Spleen (tissue), 11 donors: Measurements from ENCODE around the gene POLE. TPM values are rescaled to one million over a fixed set of nuclear protein-coding genes. Genes with fewer than 3 reads are reported as not detected.

ENCODE experiments used
- DNase-seq: peaks from one replicate; pipeline ENCODE4 v3.0.0-alpha.2; 2020
- H3K27ac ChIP-seq, 8 donors: fragments of 200-600 bp; sonication (generic) in 7 of 8; 1 replicate in 4 of 8; 2 replicates in 4 of 8; pipeline versions ENCODE4 v1.5.0 to v1.8.0; 2016 to 2021; ENCODE audit warnings: inconsistent platforms in 4 of 8, mild to moderate bottlenecking in 4 of 8, moderate library complexity in 1 of 8
- H3K27me3 ChIP-seq, 7 donors: fragments of 200-600 bp; sonication (generic) in 6 of 7; replicated peaks in 1 of 7; 1 replicate in 4 of 7; 2 replicates in 3 of 7; pipeline versions ENCODE4 v1.5.0 to v1.8.0; 2016 to 2021; ENCODE audit warnings: inconsistent platforms in 3 of 7, mild to moderate bottlenecking in 1 of 7
- H3K36me3 ChIP-seq, 6 donors: fragments of 200-600 bp; sonication (generic) in 5 of 6; 1 replicate in 4 of 6; 2 replicates in 2 of 6; pipeline versions ENCODE4 v1.5.0 to v1.8.0; 2016 to 2021; ENCODE audit warnings: inconsistent platforms in 2 of 6
- H3K4me1 ChIP-seq, 6 donors: fragments of 200-600 bp; sonication (generic) in 5 of 6; 1 replicate in 3 of 6; 2 replicates in 3 of 6; pipeline versions ENCODE4 v1.5.0 to v1.8.0; 2016 to 2021; ENCODE audit warnings: inconsistent platforms in 3 of 6
- H3K4me3 ChIP-seq, 8 donors: fragments of 200-600 bp; sonication (generic) in 7 of 8; 1 replicate in 4 of 8; 2 replicates in 4 of 8; pipeline versions ENCODE4 v1.5.0 to v1.8.0; 2016 to 2021; ENCODE audit warnings: inconsistent platforms in 4 of 8, mild to moderate bottlenecking in 4 of 8, moderate library complexity in 2 of 8
- H3K9me3 ChIP-seq, 8 donors: fragments of 200-600 bp; sonication (generic) in 7 of 8; 1 replicate in 4 of 8; 2 replicates in 4 of 8; pipeline versions ENCODE4 v1.5.0 to v1.8.0; 2016 to 2021; ENCODE audit warnings: inconsistent platforms in 4 of 8
- POLR2A ChIP-seq, 3 donors: fragments of 450-650 bp; IDR thresholded peaks; one replicate each; pipeline ENCODE4 v1.5.1; 2017; ENCODE audit warnings: antibody characterized with exemption in 3 of 3, mild to moderate bottlenecking in 1 of 3
- POLR2AphosphoS5 ChIP-seq, 3 donors: sonication (generic); formaldehyde crosslinking; IDR thresholded peaks; one replicate each; pipeline ENCODE4 v1.5.1; 2017; ENCODE audit warnings: antibody characterized with exemption in 3 of 3
- WGBS, 5 donors: extraction: QIAGEN DNeasy Blood & Tissue Kit in 3 of 5; methylation state at CpG; one replicate each; pipeline versions ENCODE4 v1.1.5 to v1.1.7; 2013 to 2018; 5-methylcytosine and 5-hydroxymethylcytosine counted together
- intact Hi-C: fragments of 100-400 bp; cut with DNase I; formaldehyde crosslinking; loops from one replicate; pipeline ENCODE4 v1.15.0; 2023; ENCODE audit warnings: low total_unique reads
- polyA plus RNA-seq, 3 donors: library from polyadenylated mRNA; stranded (reverse); fragments of 200-250 nt; gene quantifications; one replicate each; pipeline ENCODE4 v1.2.1, GENCODE V29; 2013
- total RNA-seq, 7 donors: library from RNA; depleted of rRNA in 3 of 7; stranded (reverse); fragments of >200 nt in 3 of 7; fragmentation: NEBNext Ultra II Directional in 4 of 7; extraction: Animal tissue kit (Norgen Biotek cat#: 25700) in 4 of 7; gene quantifications; one replicate each; pipeline versions ENCODE4 v1.1.0 to v1.2.1, GENCODE V29; 2016 to 2021
- TF ChIP-seq, protein P1 (sequence below), 11 experiments: fragments of 200-600 bp in 7 of 11; fragments of 450-650 bp in 4 of 11; sonication (generic) in 4 of 11; IDR thresholded peaks in 8 of 11; conservative IDR thresholded peaks in 3 of 11; 1 replicate in 7 of 11; 2 replicates in 4 of 11; pipeline versions ENCODE4 v1.4.0 to v1.8.0; 2016 to 2021; ENCODE audit warnings: antibody characterized with exemption in 11 of 11, inconsistent platforms in 4 of 11, mild to moderate bottlenecking in 1 of 11
- donor health status: healthy with polysubstance abuse.
- donor health status: DM: no; HTN: no; CAD: no; lungs with moderate emphysema.
- donor health status: DM: no; HTN: no; CAD: no.
- donor health status: Bipolar disorder and iron deficiency.
- donor health status: healthy.
- donor health status: DM: no; HTN: no; CAD: no.
- donor health status: DM: yes; HTN: yes; CAD: no.

Gene POLE
- total and polyA plus RNA-seq, 10 donors: 18.1 to 122 (median 89.4) TPM

DNA sequence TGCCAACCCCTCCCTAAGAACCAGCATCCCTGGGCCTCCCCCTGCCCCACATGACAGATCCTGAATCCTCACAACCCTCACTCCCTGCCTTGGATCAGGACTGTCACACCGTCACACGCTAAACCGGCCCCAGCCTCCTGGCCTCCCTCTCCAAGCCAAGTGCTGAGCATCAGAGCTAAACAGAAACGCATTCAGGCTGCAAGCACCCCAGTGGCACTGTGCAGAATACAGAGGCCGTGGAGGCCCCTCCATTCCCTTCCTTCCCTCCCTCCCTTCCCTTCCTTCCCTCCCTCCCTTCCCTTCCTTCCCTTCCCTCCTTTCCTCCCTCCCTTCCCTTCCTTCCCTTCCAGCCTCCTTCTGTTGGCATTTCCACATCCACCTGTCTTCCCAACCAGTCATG lies 12.6 kb downstream of the POLE start:
- Histone ChIP-seq H3K27me3 (no peaks in the 10 kb centered on the region), H3K27ac (peak overlapping the region in 1 of 8 donors; percentile 79), H3K4me3 (no peak overlapping the region), H3K9me3 (no peaks in the 10 kb centered on the region), H3K36me3 (peaks cover 0 to 100% (median 65%) of the 10 kb centered on the region in 6 donors), H3K4me1 (peaks cover 0 to 51% (median 11%) of the 10 kb centered on the region in 6 donors)
- DNase-seq: no peak
- intact Hi-C loops: no loop called here
- TF ChIP-seq POLR2AphosphoS5 (IDR thresholded peaks at IDR 0.05) (no peak), POLR2A (IDR thresholded peaks at IDR 0.05) (no peak)
- TF ChIP-seq, protein P1, sequence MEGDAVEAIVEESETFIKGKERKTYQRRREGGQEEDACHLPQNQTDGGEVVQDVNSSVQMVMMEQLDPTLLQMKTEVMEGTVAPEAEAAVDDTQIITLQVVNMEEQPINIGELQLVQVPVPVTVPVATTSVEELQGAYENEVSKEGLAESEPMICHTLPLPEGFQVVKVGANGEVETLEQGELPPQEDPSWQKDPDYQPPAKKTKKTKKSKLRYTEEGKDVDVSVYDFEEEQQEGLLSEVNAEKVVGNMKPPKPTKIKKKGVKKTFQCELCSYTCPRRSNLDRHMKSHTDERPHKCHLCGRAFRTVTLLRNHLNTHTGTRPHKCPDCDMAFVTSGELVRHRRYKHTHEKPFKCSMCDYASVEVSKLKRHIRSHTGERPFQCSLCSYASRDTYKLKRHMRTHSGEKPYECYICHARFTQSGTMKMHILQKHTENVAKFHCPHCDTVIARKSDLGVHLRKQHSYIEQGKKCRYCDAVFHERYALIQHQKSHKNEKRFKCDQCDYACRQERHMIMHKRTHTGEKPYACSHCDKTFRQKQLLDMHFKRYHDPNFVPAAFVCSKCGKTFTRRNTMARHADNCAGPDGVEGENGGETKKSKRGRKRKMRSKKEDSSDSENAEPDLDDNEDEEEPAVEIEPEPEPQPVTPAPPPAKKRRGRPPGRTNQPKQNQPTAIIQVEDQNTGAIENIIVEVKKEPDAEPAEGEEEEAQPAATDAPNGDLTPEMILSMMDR (IDR thresholded peaks at IDR 0.05 in 8 of 11, conservative IDR thresholded peaks at IDR 0.05 in 3 of 11): no peak
- 84 to 95% (median 88%) methylated on average over 5 of the region's 5 CpGs for WGBS, 5 donors

DNA sequence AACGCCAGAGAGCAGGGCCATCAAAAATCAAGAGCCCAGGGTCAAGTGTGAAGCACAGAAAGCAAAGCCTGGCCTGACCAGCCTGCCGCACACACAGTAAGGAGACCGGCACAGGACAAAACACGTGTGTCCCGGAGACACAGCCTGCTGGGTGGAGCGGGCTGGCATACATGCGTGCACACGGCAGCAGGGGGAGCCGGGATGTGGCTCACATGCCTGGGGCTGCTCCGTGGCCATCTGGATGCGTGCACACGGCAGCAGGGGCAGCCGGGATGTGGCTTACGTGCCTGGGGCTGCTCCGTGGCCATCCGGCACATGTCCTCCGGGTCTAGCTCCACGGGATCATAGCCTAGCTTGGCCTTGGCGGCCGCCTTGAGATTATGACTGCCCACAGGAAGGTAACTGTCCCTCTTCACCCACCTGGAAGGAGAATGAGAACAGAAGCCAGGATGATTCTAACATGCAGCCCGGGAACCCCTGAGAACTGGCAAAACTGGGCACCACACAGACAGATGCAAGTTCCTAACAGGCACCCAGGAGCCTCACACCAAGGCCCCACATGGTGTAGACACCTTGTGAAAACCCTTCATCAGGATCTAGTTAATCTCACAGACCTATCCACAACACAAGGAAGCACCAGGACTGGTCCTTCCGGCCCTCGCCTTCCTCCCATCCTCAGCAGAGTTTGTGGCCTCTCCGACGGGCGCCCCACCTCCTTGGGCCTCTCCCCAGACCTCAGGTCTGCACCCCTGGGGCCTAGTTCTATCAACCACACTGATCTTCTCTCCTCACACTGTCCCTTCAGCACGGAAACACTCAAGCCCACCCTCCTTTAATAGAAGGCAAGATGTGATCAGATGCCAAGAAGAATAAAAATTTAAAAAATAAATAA lies 13.6 kb downstream of the POLE start:
- Histone ChIP-seq H3K27ac (no peak overlapping the region), H3K27me3 (no peaks in the 10 kb centered on the region), H3K9me3 (no peaks in the 10 kb centered on the region), H3K4me3 (no peak overlapping the region), H3K36me3 (peaks cover 0 to 100% (median 69%) of the 10 kb centered on the region in 6 donors), H3K4me1 (peaks cover 0 to 51% (median 11%) of the 10 kb centered on the region in 6 donors)
- WGBS, 5 donors: 86 to 94% (median 91%) methylated on average over 22 to 27 of the region's 27 CpGs
- intact Hi-C loops: no loop called here
- DNase-seq: no peak
- TF ChIP-seq, protein P1 (IDR thresholded peaks at IDR 0.05 in 8 of 11, conservative IDR thresholded peaks at IDR 0.05 in 3 of 11): no peak
- TF ChIP-seq POLR2AphosphoS5 (IDR thresholded peaks at IDR 0.05): peak in 1 of 3 donors; percentile 8

GRCh38 chr12:132672678-132673077 lies 14.5 kb downstream of the POLE start:
- Histone ChIP-seq H3K4me1 (peaks cover 0 to 46% (median 11%) of the 10 kb centered on the region in 6 donors), H3K4me3 (no peak overlapping the region), H3K36me3 (peaks cover 0 to 100% (median 74%) of the 10 kb centered on the region in 6 donors), H3K27me3 (no peaks in the 10 kb centered on the region), H3K9me3 (no peaks in the 10 kb centered on the region), H3K27ac (peak overlapping the region in 3 of 8 donors; percentile 3 to 38 (median 21))
- intact Hi-C loops: no loop called here
- TF ChIP-seq POLR2A (IDR thresholded peaks at IDR 0.05) (no peak), POLR2AphosphoS5 (IDR thresholded peaks at IDR 0.05) (no peak)
- TF ChIP-seq, protein P1 (IDR thresholded peaks at IDR 0.05 in 8 of 11, conservative IDR thresholded peaks at IDR 0.05 in 3 of 11): no peak
- DNase-seq: no peak
- WGBS, 5 donors: 88 to 91% (median 89%) methylated on average over 11 to 12 of the region's 12 CpGs

DNA sequence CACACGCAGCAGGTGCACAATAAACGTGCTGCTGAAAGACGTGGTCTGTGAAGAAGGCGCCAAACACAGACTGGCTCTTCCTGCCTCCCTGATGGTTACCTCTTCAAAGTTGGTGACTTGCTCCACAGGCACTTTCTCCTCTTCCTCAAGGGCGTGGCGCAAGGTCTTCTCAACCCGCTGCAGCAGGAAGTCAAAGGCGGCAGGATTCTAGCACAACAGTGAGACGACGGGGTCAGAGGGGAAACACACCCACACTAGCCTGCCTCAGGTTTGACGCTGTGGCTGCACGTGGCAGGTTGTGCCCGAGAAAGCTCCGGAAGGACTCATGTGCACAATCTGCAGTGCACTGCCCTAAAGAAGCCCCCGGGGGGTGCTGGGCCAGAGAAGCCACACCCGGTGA lies 15.0 kb downstream of the POLE start:
- H3K36me3 ChIP-seq: peaks cover 0 to 100% (median 75%) of the 10 kb centered on the region in 6 donors
- peaks cover 0 to 44% (median 11%) of the 10 kb centered on the region in 6 donors for H3K4me1 ChIP-seq
- no peak for TF ChIP-seq POLR2A (IDR thresholded peaks at IDR 0.05)
- peak in 2 of 3 donors; percentile 16 to 45 for TF ChIP-seq POLR2AphosphoS5 (IDR thresholded peaks at IDR 0.05)
- TF ChIP-seq, protein P1 (IDR thresholded peaks at IDR 0.05 in 8 of 11, conservative IDR thresholded peaks at IDR 0.05 in 3 of 11): no peak
- no peaks in the 10 kb centered on the region for H3K27me3 ChIP-seq
- H3K9me3 ChIP-seq: no peaks in the 10 kb centered on the region
- peak overlapping the region in 3 of 8 donors; percentile 3 to 38 (median 21) for H3K27ac ChIP-seq
- intact Hi-C loops: no loop called here
- no peak for DNase-seq
- H3K4me3 ChIP-seq: no peak overlapping the region
- WGBS, 5 donors: 54 to 86% (median 67%) methylated on average over 7 to 16 of the region's 16 CpGs
